Esophagus muscularis mucosa (tissue), 4 donors: ENCODE data around the gene TMEM250. TPM values are rescaled to one million over a fixed set of nuclear protein-coding genes. Genes with fewer than 3 reads are reported as not detected.

Experiments used
- DNase-seq: peaks from one replicate; pipeline ENCODE4 v3.0.0-alpha.2; 2017; ENCODE audit errors: extremely low spot score
- H3K27ac ChIP-seq, 4 donors: fragments of 200-600 bp; sonication (generic); replicated peaks in 1 of 4; 1 replicate in 3 of 4; 2 replicates in 1 of 4; pipeline ENCODE4 v1.5.1; 2016 to 2019; ENCODE audit warnings: mild to moderate bottlenecking in 1 of 4
- H3K27me3 ChIP-seq, 4 donors: fragments of 200-600 bp; sonication (generic); one replicate each; pipeline versions ENCODE4 v1.5.1 to v1.6.0; 2016 to 2019
- H3K36me3 ChIP-seq, 4 donors: fragments of 200-600 bp; sonication (generic); one replicate each; pipeline ENCODE4 v1.5.1; 2016 to 2019
- H3K4me1 ChIP-seq, 4 donors: fragments of 200-600 bp; sonication (generic); one replicate each; pipeline ENCODE4 v1.5.1; 2016 to 2019
- H3K4me3 ChIP-seq, 4 donors: fragments of 200-600 bp; sonication (generic); 1 replicate in 2 of 4; 2 replicates in 2 of 4; pipeline ENCODE4 v1.5.1; 2016 to 2019; ENCODE audit warnings: mild to moderate bottlenecking in 4 of 4, moderate library complexity in 1 of 4
- H3K9me3 ChIP-seq, 4 donors: fragments of 200-600 bp; sonication (generic); 1 replicate in 3 of 4; 2 replicates in 1 of 4; pipeline ENCODE4 v1.5.1; 2016 to 2019
- CTCF ChIP-seq, 3 experiments: fragments of 200-600 bp in 2 of 3; fragments of 450-650 bp in 1 of 3; sonication (generic) in 2 of 3; IDR thresholded peaks; one replicate each; pipeline ENCODE4 v1.5.1; 2017 to 2019; ENCODE audit warnings: antibody characterized with exemption in 3 of 3, mild to moderate bottlenecking in 2 of 3, moderate library complexity in 1 of 3
- EP300 ChIP-seq: sonication (generic); formaldehyde crosslinking; IDR thresholded peaks from one replicate; pipeline ENCODE4 v1.6.1; 2017; ENCODE audit warnings: antibody characterized with exemption
- POLR2A ChIP-seq: fragments of 450-650 bp; IDR thresholded peaks from one replicate; pipeline ENCODE4 v1.6.1; 2017; ENCODE audit warnings: antibody characterized with exemption, moderate library complexity, mild to moderate bottlenecking, low read depth
- POLR2AphosphoS5 ChIP-seq, 2 donors: sonication (generic); formaldehyde crosslinking; IDR thresholded peaks; one replicate each; pipeline ENCODE4 v1.6.1; 2017; ENCODE audit warnings: antibody characterized with exemption in 2 of 2
- WGBS: methylation state at CpG from one replicate; pipeline ENCODE4 v1.1.5; 2018; 5-methylcytosine and 5-hydroxymethylcytosine counted together
- intact Hi-C: fragments of 100-400 bp; cut with DNase I; formaldehyde crosslinking; loops from one replicate; pipeline ENCODE4 v1.15.1; 2023
- total RNA-seq, 4 donors: library from RNA; depleted of rRNA; stranded (reverse); fragments of >200 nt; gene quantifications; one replicate each; pipeline versions ENCODE4 v1.1.0 to v1.2.1, GENCODE V29; 2016

TMEM250 gene
- total RNA-seq, 4 donors from 2014 or later = 33.6 to 77.6 (median 59.4) TPM

- H3K4me3 ChIP-seq = peak overlapping the region; percentile 30 to 82 (median 78)
- H3K36me3 ChIP-seq = peaks cover 0 to 9% (median 3%) of the 10 kb centered on the region in 4 donors
- H3K27ac ChIP-seq = peak overlapping the region; percentile 85 to 99 (median 94)
- 54% methylated on average over 11 of the region's 20 CpGs for WGBS
- intact Hi-C loops = no loop called here
- TF ChIP-seq POLR2AphosphoS5 (IDR thresholded peaks at IDR 0.05) (peak; percentile 12 to 81), POLR2A (no peak)
- H3K27me3 ChIP-seq = no peaks in the 10 kb centered on the region
- H3K9me3 ChIP-seq = no peaks in the 10 kb centered on the region
- H3K4me1 ChIP-seq = peaks cover 80 to 89% (median 85%) of the 10 kb centered on the region in 4 donors
- no peak for DNase-seq
Measured at GRCh38 chr9:136091582-136092352, 26.9 kb downstream of the TMEM250 start.

GRCh38 chr9:136090768-136091581 is 27.7 kb downstream of the TMEM250 start:
- 50% methylated on average over 7 of the region's 22 CpGs for WGBS
- no peak for DNase-seq
- Histone ChIP-seq H3K4me1 (peaks cover 82 to 89% (median 85%) of the 10 kb centered on the region in 4 donors), H3K27ac (peak overlapping the region; percentile 85 to 99 (median 94)), H3K9me3 (no peaks in the 10 kb centered on the region), H3K36me3 (peaks cover 0 to 9% (median 3%) of the 10 kb centered on the region in 4 donors), H3K27me3 (no peaks in the 10 kb centered on the region), H3K4me3 (peak overlapping the region; percentile 30 to 82 (median 78))
- TF ChIP-seq EP300 (no peak), CTCF (IDR thresholded peaks at IDR 0.05) (no peak), POLR2A (no peak), POLR2AphosphoS5 (IDR thresholded peaks at IDR 0.05) (peak; percentile 73 to 78)
- intact Hi-C loops = no loop called here

GRCh38 chr9:136090056-136090735 is 28.5 kb downstream of the TMEM250 start:
- H3K27ac ChIP-seq = peak overlapping the region; percentile 85 to 99 (median 94)
- peaks cover 0 to 9% (median 3%) of the 10 kb centered on the region in 4 donors for H3K36me3 ChIP-seq
- H3K4me1 ChIP-seq = peaks cover 87 to 93% (median 89%) of the 10 kb centered on the region in 4 donors
- DNase-seq = no peak
- intact Hi-C loops = no loop called here
- no peaks in the 10 kb centered on the region for H3K9me3 ChIP-seq
- whole genome bisulfite sequencing = 56% methylated on average over 8 of the region's 9 CpGs
- H3K4me3 ChIP-seq = peak overlapping the region; percentile 30 to 82 (median 78)
- TF ChIP-seq CTCF (IDR thresholded peaks at IDR 0.05) = no peak
- no peak for TF ChIP-seq POLR2A
- no peak for TF ChIP-seq POLR2AphosphoS5 (IDR thresholded peaks at IDR 0.05)
- no peak for TF ChIP-seq EP300
- no peaks in the 10 kb centered on the region for H3K27me3 ChIP-seq

- Histone ChIP-seq H3K36me3 (peaks cover 0 to 9% (median 3%) of the 10 kb centered on the region in 4 donors), H3K27me3 (no peaks in the 10 kb centered on the region), H3K4me1 (peaks cover 88 to 98% (median 94%) of the 10 kb centered on the region in 4 donors), H3K9me3 (no peaks in the 10 kb centered on the region), H3K4me3 (peak overlapping the region in 2 of 4 donors; percentile 36 to 81), H3K27ac (peak overlapping the region; percentile 85 to 99 (median 94))
- no peak for DNase-seq
- 15% methylated on average over 3 of the region's 3 CpGs for WGBS
- no peak for TF ChIP-seq EP300
- TF ChIP-seq CTCF (IDR thresholded peaks at IDR 0.05) = peak; percentile 41 to 65 (median 52)
- intact Hi-C loops = loop anchor here (5.0 kb wide), 2 partner anchors 33 to 37 kb away; no protein-coding TSS in a partner anchor
Measured at GRCh38 chr9:136089697-136090045, 29.0 kb downstream of the TMEM250 start.
